Measurements from ENCODE around the gene TXLNB. TPM values are rescaled to one million over a fixed set of nuclear protein-coding genes. Genes with fewer than 3 reads are reported as not detected.

The TXLNB gene
- total RNA-seq, 2 experiments from 2014 or later = 0.17 to 0.31 TPM

DNA sequence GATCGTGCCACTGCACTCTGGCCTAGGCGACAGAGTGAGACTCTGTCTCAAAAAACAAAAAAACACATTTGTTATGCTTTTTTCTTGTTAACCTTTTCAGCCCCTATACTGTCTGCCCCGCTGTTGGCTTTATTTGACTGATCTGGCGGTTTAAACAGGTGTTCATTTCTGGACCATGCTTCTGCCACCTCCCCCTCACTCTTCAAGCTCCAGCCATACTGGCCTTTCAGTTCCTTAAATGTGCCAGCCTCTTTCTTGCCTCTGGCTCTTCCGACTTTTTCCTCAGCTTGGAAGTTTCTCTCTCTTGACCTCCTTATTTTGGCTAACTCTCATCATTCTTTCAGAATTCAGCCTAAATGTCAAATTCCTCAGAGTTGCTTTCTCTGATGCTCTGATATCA lies 35.2 kb upstream of the TXLNB start:
- Mint-ChIP-seq H3K27ac (no peak overlapping the region), H3K4me3 (no peak overlapping the region), H3K36me3 (peaks cover 4% of the 10 kb centered on the region), H3K4me1 (ENCODE audit: low read depth) (peaks cover 22% of the 10 kb centered on the region), H3K9me3 (peaks cover 5% of the 10 kb centered on the region), H3K27me3 (no peaks in the 10 kb centered on the region)
- CTCF ChIA-PET = no interaction called here
- POLR2A ChIA-PET = no interaction called here
- DNase-seq = no peak
- intact Hi-C loops (cut with micrococcal nuclease) = no loop called here

DNA sequence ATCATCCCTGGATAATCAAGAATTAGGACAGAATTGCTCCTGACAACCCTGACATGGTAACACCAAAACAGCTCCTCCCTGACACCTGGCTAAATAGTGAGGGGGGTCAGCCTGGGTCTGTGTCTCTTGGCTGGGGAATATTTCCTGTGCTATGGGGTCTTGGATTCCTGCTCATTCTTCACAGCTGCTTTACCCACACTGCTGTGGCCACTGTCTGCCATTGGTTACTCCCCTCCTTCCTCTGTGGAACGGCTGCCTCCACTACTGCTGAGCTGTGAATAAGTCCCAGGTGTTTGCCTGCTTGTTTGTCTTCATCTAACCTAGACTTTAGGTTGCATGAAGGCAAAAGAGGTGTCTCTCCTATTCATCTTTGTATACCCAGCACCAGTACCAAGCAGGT lies 33.9 kb upstream of the TXLNB start:
- H3K36me3 Mint-ChIP-seq = peaks cover 4% of the 10 kb centered on the region
- peaks cover 5% of the 10 kb centered on the region for H3K9me3 Mint-ChIP-seq
- H3K27ac Mint-ChIP-seq = peak overlapping the region; percentile 36
- DNase-seq = no peak
- intact Hi-C loops (cut with micrococcal nuclease) = no loop called here
- H3K4me1 Mint-ChIP-seq (ENCODE audit: low read depth) = peaks cover 23% of the 10 kb centered on the region
- ChIA-PET CTCF (no interaction called here), POLR2A (no interaction called here)
- no peak overlapping the region for H3K4me3 Mint-ChIP-seq
- H3K27me3 Mint-ChIP-seq = no peaks in the 10 kb centered on the region

DNA sequence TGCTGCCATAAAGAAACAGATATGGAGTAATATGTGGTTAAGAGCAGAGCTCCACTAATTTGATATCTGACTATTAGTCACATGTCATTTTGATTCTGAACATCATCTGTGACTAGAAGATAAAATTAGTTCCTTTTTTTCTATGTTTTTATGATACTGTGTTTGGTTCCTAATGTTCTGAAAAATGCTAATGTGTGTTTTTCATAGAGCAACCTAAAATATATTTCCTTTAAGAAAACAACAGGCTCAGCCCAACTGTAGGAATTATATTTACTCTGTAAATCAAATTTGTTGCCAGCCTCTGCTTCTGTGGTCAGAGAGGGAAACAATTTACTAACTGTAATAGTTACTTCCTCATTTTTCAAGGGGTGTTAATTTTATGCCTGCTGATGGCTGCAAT lies 33.3 kb upstream of the TXLNB start:
- DNase-seq = no peak
- ChIA-PET CTCF (interaction anchor here (0.7 to 1.6 kb wide), 3 partner anchors 44 to 103 kb away, joined by 3 to 6 read pairs (median 3); no protein-coding TSS in a partner anchor), POLR2A (no interaction called here)
- intact Hi-C loops (cut with micrococcal nuclease) = no loop called here
- H3K27me3 Mint-ChIP-seq = no peaks in the 10 kb centered on the region
- peaks cover 4% of the 10 kb centered on the region for H3K36me3 Mint-ChIP-seq
- no peak overlapping the region for H3K27ac Mint-ChIP-seq
- H3K4me1 Mint-ChIP-seq (ENCODE audit: low read depth) = peaks cover 25% of the 10 kb centered on the region
- no peak overlapping the region for H3K4me3 Mint-ChIP-seq
- peaks cover 5% of the 10 kb centered on the region for H3K9me3 Mint-ChIP-seq

DNA sequence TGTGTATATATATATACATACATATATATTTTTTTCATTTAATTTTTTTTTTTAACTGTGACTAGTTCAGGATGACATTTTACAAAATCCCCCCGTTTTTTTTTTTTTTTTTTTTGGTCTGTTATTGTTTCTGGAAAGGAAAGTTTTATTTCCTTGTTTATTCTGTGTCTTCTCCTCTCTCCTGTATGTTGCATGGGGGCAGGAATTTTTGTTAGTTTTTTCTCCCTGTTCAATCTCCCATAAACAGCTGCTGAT lies 32.4 kb upstream of the TXLNB start:
- ChIA-PET POLR2A (interaction anchor here (0.6 to 1.4 kb wide), 5 partner anchors 32 to 508 kb away, joined by 3 to 9 read pairs (median 6); partner anchors contain the start of genes CITED2 and TXLNB), CTCF (interaction anchor here (0.9 to 1.6 kb wide), 5 partner anchors 21 to 105 kb away, joined by 3 to 6 read pairs (median 5); no protein-coding TSS in a partner anchor)
- H3K27ac Mint-ChIP-seq = peak overlapping the region; percentile 94
- no peaks in the 10 kb centered on the region for H3K27me3 Mint-ChIP-seq
- H3K36me3 Mint-ChIP-seq = peaks cover 4% of the 10 kb centered on the region
- H3K4me1 Mint-ChIP-seq (ENCODE audit: low read depth) = peaks cover 23% of the 10 kb centered on the region
- intact Hi-C loops (cut with micrococcal nuclease) = no loop called here
- no peak overlapping the region for H3K4me3 Mint-ChIP-seq
- DNase-seq = no peak
- H3K9me3 Mint-ChIP-seq = peaks cover 5% of the 10 kb centered on the region

DNA sequence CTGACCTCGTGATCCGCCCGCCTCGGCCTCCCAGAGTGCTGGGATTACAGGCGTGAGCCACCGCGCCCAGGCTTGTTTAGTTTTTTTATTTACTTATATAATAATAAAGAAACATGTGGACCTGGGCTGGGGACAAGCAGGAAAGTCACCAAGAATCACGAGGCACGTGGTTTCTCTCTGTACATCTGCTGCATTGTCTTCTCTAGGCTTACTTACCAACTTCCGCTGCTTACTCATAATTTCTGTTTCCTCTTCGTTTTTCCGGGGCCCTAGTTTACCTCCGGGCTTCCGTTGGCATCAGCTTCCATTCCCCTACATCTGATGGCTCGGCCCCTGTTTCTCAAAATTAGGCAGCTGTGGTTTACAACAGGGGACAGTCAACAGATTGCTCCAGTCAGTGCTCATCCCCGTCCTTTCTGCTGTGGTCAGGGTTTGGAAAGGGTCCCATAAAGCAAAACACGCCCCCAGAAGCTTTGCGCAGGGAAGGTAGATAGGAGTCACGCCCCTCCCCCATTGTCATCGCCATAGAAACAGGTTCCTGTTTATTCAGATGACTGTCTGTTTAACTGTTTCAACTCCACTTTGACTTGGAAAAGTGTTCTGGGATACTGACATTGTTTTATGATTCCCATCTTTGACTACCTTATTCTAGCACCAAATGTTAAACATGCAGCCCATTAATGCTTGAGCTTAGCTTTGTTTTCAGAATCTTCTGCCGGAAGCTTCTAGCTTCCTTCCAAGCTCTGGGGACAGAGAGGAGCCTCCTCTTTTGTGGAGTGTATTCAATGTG lies 31.9 kb upstream of the TXLNB start:
- intact Hi-C loops (cut with micrococcal nuclease) = loop anchor here (1.0 to 2.0 kb wide), 2 partner anchors 32 to 73 kb away; partner anchors contain the start of gene TXLNB
- Mint-ChIP-seq H3K27ac (peak overlapping the region; percentile 94), H3K36me3 (peaks cover 4% of the 10 kb centered on the region), H3K4me3 (peak overlapping the region; percentile 67), H3K4me1 (ENCODE audit: low read depth) (peaks cover 23% of the 10 kb centered on the region), H3K27me3 (no peaks in the 10 kb centered on the region), H3K9me3 (peaks cover 5% of the 10 kb centered on the region)
- peak; percentile 84 for DNase-seq
- CTCF ChIA-PET = interaction anchor here (0.5 to 1.6 kb wide), 8 partner anchors 20 to 1907 kb away, joined by 3 to 6 read pairs (median 3); partner anchors contain the start of gene TXLNB
- POLR2A ChIA-PET = interaction anchor here (0.6 to 1.4 kb wide), 5 partner anchors 32 to 508 kb away, joined by 3 to 9 read pairs (median 6); partner anchors contain the start of genes CITED2 and TXLNB

DNA sequence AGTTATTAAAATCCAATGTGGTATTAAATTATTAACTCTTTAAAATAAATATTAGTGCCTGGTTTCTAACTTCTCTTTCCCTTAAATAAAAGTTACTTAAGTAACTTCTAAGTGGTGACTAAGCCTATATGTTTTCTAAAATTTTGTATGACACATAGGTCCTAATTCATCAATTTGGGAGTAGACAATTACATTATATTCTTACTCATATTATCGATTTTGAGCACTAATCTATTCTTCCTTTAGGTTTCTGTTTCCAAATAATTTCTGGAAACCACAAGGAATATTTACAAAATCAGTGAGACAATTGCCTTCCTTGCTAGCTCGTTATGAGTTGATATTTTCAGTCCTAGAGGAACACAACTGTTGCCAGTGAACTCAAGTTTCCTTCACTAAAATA lies 28.3 kb upstream of the TXLNB start:
- ChIA-PET POLR2A (no interaction called here), CTCF (no interaction called here)
- Mint-ChIP-seq H3K4me1 (ENCODE audit: low read depth) (peaks cover 23% of the 10 kb centered on the region), H3K27me3 (no peaks in the 10 kb centered on the region), H3K27ac (no peak overlapping the region), H3K9me3 (peaks cover 7% of the 10 kb centered on the region), H3K4me3 (no peak overlapping the region), H3K36me3 (peaks cover 8% of the 10 kb centered on the region)
- intact Hi-C loops (cut with micrococcal nuclease) = no loop called here
- DNase-seq = no peak

DNA sequence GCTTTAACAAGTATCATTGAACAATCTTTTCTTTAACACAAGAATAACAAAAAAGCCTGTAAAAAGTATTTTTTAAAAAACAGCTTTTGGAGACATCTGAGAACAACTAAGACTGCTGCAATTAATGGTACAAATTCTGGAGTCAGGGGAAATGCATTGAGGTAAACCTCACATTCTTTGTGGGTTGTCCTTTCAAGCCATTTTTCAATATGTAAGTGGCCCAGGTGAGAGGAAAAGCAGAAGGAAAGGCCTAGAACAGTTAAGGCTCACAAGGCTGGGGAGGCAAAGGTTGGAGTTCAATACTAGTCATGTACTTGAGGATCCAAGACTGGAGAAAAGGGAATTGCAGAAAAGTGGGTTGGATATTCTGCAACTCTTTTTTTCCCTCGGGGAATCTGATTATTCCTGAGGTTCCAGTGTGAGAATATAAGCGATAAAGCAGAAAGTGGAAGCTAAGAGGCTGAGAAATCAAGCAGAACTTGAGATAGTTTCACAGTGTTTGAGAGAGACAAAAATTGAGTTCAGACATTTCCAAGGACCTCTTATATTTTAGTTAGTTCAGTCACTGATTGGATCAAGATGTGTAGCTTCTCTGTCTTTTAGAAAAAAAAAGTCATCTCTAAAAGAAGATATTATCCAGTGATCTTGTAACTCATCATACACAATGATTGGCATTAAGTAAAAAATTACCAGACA lies 25.0 kb upstream of the TXLNB start:
- H3K27ac Mint-ChIP-seq = no peak overlapping the region
- DNase-seq = no peak
- H3K36me3 Mint-ChIP-seq = peaks cover 4% of the 10 kb centered on the region
- intact Hi-C loops (cut with micrococcal nuclease) = no loop called here
- peaks cover 5% of the 10 kb centered on the region for H3K4me1 Mint-ChIP-seq (ENCODE audit: low read depth)
- ChIA-PET POLR2A (no interaction called here), CTCF (no interaction called here)
- no peak overlapping the region for H3K4me3 Mint-ChIP-seq
- H3K9me3 Mint-ChIP-seq = peaks cover 2% of the 10 kb centered on the region
- H3K27me3 Mint-ChIP-seq = no peaks in the 10 kb centered on the region

DNA sequence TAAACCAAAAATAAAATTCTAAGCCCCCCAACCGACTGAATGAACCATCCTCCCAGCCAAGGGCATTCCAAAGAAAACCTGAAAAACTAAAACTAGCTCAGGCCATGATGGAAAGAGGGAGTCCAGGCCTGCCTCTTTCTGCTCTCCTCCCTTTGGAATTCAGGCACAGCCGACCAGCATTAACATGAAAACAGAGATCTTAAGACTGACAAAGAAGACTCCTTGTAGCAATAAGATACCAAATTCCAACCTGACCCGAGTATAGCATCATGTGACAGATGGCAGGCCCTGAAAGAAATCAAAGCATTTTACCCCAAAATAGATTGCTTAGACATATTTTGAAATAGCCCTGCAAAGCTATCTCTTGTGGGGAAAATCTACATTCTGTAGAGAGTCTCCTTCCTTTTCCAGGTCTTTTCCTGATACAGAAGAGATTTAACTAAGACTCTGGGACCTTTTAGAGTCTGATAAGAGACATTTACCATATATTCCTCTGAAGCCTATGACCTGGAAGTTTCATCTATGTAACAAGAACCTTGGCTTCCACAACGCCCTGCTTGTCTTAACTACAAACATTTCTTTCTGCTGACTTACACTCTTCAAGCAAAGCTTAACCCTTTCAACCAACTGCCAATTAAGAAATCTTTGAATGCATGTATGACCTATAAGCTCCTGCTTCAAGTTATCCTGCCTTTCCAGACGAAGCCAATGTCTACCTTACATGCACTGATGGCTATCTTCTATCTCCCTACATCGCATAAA lies 22.2 kb upstream of the TXLNB start:
- ChIA-PET CTCF (no interaction called here), POLR2A (no interaction called here)
- peaks cover 13% of the 10 kb centered on the region for H3K4me1 Mint-ChIP-seq (ENCODE audit: low read depth)

DNA sequence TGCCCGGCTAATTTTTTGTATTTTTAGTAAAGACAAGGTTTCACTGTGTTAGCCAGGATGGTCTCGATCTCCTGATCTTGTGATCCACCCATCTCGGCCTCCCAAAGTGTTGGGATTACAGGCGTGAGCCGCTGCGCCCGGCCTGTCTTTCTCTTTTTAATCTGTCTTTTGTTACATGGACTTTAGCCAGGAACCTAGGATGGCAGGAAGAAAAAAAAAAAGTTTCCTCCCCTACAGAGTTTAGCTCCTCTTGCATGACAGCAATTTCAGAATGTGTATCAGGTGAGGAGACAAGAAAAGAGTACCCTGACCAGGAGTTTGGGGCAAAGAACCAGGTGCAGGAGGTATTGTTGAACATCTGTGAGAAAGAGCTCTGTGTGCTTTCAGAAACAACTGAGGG lies 21.4 kb upstream of the TXLNB start:
- no peaks in the 10 kb centered on the region for H3K27me3 Mint-ChIP-seq
- H3K9me3 Mint-ChIP-seq = peaks cover 2% of the 10 kb centered on the region
- H3K4me1 Mint-ChIP-seq (ENCODE audit: low read depth) = peaks cover 18% of the 10 kb centered on the region
- H3K4me3 Mint-ChIP-seq = no peak overlapping the region
- ChIA-PET CTCF (no interaction called here), POLR2A (interaction anchor here (0.7 kb wide), 1 partner anchor 19 kb away, joined by 3 read pairs; no protein-coding TSS in a partner anchor)
- intact Hi-C loops (cut with micrococcal nuclease) = no loop called here
- H3K27ac Mint-ChIP-seq = no peak overlapping the region
- DNase-seq = no peak
- H3K36me3 Mint-ChIP-seq = peaks cover 2% of the 10 kb centered on the region

More for the DNA sequence above, 22.2 kb upstream of the TXLNB start:
- H3K4me3 Mint-ChIP-seq = no peak overlapping the region
- peaks cover 2% of the 10 kb centered on the region for H3K9me3 Mint-ChIP-seq
- H3K36me3 Mint-ChIP-seq = peaks cover 4% of the 10 kb centered on the region
- H3K27ac Mint-ChIP-seq = no peak overlapping the region
- DNase-seq = no peak
- no peaks in the 10 kb centered on the region for H3K27me3 Mint-ChIP-seq
- intact Hi-C loops (cut with micrococcal nuclease) = no loop called here

DNA sequence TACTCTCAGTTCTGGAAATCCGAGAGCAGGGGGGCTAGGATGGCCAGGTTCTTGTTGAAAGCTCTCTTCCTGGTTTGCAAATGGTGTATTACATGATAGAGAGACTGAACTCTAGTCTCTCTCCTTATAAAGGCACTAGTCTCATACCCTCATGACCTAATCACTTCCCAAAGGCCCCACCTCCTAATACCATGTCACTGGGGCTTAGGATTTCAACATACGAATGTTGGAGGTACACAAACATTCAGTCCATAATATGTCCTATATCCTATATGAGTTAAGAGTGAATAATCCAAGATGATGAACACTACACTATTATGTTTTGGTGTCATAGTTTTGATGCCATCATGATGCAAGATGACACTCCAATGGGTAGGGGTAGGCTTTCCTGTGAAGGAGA lies 20.0 kb upstream of the TXLNB start:
- Mint-ChIP-seq H3K36me3 (no peaks in the 10 kb centered on the region), H3K4me3 (no peak overlapping the region), H3K27ac (no peak overlapping the region), H3K9me3 (peaks cover 2% of the 10 kb centered on the region), H3K27me3 (no peaks in the 10 kb centered on the region), H3K4me1 (ENCODE audit: low read depth) (peaks cover 23% of the 10 kb centered on the region)
- ChIA-PET CTCF (interaction anchor here (1.3 kb wide), 1 partner anchor 53 kb away, joined by 4 read pairs; no protein-coding TSS in a partner anchor), POLR2A (no interaction called here)
- DNase-seq = no peak
- intact Hi-C loops (cut with micrococcal nuclease) = no loop called here

DNA sequence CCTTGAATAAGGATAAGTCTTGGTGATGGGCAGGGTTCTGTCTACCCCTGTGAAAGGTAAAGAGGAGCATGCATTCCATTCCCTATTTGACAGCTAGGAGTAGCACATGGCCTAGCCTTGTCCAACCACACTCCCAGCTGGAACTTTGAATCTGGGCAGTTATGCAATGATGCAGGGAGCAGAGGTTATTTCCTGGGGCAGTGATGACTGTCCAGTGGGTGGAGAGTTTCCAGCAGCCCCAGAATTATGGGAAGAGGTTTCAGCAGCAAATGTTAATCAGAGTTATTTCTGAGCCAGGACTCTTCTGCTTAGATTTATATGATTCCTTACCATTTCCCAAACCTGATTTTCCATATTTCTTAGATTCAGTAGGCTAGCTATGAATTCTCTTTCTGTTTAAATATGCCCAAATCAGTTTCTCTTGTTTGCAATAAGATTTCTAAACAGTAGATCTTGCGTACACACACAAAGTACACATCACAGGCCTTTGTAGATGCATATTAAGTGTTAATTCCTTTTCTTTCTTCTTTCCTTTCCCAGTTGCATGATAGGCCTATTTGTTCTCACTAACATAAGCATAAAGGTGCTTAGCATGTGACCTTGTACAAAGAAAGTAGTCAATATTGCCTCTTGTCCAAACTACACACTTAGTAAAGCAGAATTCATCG lies 17.3 kb upstream of the TXLNB start:
- CTCF ChIA-PET = interaction anchor here (0.6 kb wide), 1 partner anchor 27 kb away, joined by 3 read pairs; no protein-coding TSS in a partner anchor
- peak overlapping the region; percentile 71 for H3K27ac Mint-ChIP-seq

More for the DNA sequence above, 17.3 kb upstream of the TXLNB start:
- no peaks in the 10 kb centered on the region for H3K36me3 Mint-ChIP-seq
- H3K4me3 Mint-ChIP-seq = no peak overlapping the region
- H3K27me3 Mint-ChIP-seq = no peaks in the 10 kb centered on the region
- peaks cover 23% of the 10 kb centered on the region for H3K4me1 Mint-ChIP-seq (ENCODE audit: low read depth)
- intact Hi-C loops (cut with micrococcal nuclease) = loop anchor here (1.0 kb wide), 1 partner anchor 18 kb away; the partner anchor contains the start of gene TXLNB
- POLR2A ChIA-PET = interaction anchor here (1.6 kb wide), 2 partner anchors 18 to 49 kb away, joined by 3 to 7 read pairs; partner anchors contain the start of gene TXLNB
- no peaks in the 10 kb centered on the region for H3K9me3 Mint-ChIP-seq
- no peak for DNase-seq
